ENCODE data around the gene HINFP. TPM values are rescaled to one million over a fixed set of nuclear protein-coding genes. Genes with fewer than 3 reads are reported as not detected.

Gene HINFP
- total and polyA plus RNA-seq, 9 of the 15 experiments (the other 6 are each of a cell fraction or from before 2014, with no cell fraction given): 13.8 to 34.1 (median 22.5) TPM

DNA sequence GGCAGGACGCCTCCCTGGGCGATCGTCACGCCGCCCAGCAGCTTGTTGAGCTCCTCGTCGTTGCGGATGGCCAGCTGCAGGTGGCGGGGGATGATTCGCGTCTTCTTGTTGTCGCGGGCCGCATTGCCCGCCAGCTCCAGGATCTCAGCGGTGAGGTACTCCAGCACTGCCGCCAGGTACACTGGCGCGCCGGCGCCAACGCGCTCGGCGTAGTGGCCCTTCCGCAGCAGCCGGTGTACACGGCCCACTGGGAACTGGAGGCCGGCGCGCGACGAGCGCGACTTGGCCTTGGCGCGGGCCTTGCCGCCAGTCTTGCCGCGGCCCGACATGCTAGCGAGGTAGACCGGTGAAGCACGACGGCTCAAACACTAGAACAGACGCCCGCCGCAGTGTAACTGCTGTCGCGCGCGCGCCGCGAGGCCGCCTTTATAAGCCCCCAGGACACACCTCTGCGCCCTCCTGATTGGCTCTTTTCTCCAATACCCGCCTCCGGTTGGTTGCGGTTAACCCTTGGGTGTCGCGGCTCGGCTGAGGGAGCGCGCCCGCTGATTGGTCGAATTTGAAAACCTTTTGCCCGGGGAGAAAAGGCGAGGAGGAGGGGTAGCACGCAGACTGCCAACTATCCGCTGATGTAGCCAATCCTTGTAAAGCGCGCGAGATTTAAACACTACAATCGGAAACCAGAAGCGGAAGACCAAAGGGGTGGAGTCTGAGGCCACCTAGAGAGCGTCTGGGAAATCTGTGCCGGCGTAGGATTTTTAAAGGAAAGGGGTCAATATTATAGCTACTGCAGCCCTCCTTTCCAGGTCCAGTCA is 26.1 kb upstream of the HINFP start (continued):
- TF ChIP-seq ZBTB1 (CRISPR knock-in tag; IDR thresholded peaks at IDR 0.05; ENCODE audit: borderline replicate concordance, low read depth) (peak; percentile 83; the same call in 1 of the 2 replicates), RHOXF2B (CRISPR knock-in tag; conservative IDR thresholded peaks at IDR 0.05) (no peak; the same call in 1 of the 2 replicates), KAT2B (IDR thresholded peaks at IDR 0.05; ENCODE audit: low read depth, low read length) (no peak), SPI1 (IDR thresholded peaks at IDR 0.05; ENCODE audit: borderline replicate concordance, low read depth, low read length) (peak; percentile 59; the same call in 1 of the 2 replicates), NFATC3 (IDR thresholded peaks at IDR 0.05) (no peak), ZNF41 (CRISPR knock-in tag; conservative IDR thresholded peaks at IDR 0.05) (no peak), TEAD4 (IDR thresholded peaks at IDR 0.05; ENCODE audit: low read length) (peak; percentile 48), TEAD4 (CRISPR knock-in tag; IDR thresholded peaks at IDR 0.05; ENCODE audit: borderline replicate concordance) (no peak), TAF7 (tag; IDR thresholded peaks at IDR 0.05) (peak; percentile 93)
- TF ChIP-seq, protein P1, sequence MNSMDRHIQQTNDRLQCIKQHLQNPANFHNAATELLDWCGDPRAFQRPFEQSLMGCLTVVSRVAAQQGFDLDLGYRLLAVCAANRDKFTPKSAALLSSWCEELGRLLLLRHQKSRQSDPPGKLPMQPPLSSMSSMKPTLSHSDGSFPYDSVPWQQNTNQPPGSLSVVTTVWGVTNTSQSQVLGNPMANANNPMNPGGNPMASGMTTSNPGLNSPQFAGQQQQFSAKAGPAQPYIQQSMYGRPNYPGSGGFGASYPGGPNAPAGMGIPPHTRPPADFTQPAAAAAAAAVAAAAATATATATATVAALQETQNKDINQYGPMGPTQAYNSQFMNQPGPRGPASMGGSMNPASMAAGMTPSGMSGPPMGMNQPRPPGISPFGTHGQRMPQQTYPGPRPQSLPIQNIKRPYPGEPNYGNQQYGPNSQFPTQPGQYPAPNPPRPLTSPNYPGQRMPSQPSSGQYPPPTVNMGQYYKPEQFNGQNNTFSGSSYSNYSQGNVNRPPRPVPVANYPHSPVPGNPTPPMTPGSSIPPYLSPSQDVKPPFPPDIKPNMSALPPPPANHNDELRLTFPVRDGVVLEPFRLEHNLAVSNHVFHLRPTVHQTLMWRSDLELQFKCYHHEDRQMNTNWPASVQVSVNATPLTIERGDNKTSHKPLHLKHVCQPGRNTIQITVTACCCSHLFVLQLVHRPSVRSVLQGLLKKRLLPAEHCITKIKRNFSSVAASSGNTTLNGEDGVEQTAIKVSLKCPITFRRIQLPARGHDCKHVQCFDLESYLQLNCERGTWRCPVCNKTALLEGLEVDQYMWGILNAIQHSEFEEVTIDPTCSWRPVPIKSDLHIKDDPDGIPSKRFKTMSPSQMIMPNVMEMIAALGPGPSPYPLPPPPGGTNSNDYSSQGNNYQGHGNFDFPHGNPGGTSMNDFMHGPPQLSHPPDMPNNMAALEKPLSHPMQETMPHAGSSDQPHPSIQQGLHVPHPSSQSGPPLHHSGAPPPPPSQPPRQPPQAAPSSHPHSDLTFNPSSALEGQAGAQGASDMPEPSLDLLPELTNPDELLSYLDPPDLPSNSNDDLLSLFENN (IDR thresholded peaks at IDR 0.05; ENCODE audit: low read depth in 2 of 2, low read length in 2 of 2): peak in 1 of 2 experiments; percentile 92; a peak in 2 of 4 replicates
- TF ChIP-seq, protein P2, sequence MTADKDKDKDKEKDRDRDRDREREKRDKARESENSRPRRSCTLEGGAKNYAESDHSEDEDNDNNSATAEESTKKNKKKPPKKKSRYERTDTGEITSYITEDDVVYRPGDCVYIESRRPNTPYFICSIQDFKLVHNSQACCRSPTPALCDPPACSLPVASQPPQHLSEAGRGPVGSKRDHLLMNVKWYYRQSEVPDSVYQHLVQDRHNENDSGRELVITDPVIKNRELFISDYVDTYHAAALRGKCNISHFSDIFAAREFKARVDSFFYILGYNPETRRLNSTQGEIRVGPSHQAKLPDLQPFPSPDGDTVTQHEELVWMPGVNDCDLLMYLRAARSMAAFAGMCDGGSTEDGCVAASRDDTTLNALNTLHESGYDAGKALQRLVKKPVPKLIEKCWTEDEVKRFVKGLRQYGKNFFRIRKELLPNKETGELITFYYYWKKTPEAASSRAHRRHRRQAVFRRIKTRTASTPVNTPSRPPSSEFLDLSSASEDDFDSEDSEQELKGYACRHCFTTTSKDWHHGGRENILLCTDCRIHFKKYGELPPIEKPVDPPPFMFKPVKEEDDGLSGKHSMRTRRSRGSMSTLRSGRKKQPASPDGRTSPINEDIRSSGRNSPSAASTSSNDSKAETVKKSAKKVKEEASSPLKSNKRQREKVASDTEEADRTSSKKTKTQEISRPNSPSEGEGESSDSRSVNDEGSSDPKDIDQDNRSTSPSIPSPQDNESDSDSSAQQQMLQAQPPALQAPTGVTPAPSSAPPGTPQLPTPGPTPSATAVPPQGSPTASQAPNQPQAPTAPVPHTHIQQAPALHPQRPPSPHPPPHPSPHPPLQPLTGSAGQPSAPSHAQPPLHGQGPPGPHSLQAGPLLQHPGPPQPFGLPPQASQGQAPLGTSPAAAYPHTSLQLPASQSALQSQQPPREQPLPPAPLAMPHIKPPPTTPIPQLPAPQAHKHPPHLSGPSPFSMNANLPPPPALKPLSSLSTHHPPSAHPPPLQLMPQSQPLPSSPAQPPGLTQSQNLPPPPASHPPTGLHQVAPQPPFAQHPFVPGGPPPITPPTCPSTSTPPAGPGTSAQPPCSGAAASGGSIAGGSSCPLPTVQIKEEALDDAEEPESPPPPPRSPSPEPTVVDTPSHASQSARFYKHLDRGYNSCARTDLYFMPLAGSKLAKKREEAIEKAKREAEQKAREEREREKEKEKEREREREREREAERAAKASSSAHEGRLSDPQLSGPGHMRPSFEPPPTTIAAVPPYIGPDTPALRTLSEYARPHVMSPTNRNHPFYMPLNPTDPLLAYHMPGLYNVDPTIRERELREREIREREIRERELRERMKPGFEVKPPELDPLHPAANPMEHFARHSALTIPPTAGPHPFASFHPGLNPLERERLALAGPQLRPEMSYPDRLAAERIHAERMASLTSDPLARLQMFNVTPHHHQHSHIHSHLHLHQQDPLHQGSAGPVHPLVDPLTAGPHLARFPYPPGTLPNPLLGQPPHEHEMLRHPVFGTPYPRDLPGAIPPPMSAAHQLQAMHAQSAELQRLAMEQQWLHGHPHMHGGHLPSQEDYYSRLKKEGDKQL (CRISPR knock-in tag; IDR thresholded peaks at IDR 0.05; ENCODE audit: borderline replicate concordance): peak; percentile 97; the same call in 1 of the 2 replicates
- TF ChIP-seq, protein P3, sequence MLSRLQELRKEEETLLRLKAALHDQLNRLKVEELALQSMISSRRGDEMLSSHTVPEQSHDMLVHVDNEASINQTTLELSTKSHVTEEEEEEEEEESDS (CRISPR knock-in tag; IDR thresholded peaks at IDR 0.05): no peak
- TF ChIP-seq, protein P4, sequence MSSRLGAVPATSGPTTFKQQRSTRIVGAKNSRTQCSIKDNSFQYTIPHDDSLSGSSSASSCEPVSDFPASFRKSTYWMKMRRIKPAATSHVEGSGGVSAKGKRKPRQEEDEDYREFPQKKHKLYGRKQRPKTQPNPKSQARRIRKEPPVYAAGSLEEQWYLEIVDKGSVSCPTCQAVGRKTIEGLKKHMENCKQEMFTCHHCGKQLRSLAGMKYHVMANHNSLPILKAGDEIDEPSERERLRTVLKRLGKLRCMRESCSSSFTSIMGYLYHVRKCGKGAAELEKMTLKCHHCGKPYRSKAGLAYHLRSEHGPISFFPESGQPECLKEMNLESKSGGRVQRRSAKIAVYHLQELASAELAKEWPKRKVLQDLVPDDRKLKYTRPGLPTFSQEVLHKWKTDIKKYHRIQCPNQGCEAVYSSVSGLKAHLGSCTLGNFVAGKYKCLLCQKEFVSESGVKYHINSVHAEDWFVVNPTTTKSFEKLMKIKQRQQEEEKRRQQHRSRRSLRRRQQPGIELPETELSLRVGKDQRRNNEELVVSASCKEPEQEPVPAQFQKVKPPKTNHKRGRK (tag; IDR thresholded peaks at IDR 0.05): no peak
- TF ChIP-seq, protein P5, sequence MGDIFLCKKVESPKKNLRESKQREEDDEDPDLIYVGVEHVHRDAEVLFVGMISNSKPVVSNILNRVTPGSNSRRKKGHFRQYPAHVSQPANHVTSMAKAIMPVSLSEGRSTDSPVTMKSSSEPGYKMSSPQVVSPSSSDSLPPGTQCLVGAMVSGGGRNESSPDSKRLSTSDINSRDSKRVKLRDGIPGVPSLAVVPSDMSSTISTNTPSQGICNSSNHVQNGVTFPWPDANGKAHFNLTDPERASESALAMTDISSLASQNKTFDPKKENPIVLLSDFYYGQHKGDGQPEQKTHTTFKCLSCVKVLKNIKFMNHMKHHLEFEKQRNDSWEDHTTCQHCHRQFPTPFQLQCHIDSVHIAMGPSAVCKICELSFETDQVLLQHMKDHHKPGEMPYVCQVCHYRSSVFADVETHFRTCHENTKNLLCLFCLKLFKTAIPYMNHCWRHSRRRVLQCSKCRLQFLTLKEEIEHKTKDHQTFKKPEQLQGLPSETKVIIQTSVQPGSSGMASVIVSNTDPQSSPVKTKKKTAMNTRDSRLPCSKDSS (IDR thresholded peaks at IDR 0.05; ENCODE audit: low read depth, partially characterized antibody): no peak
